ENCODE measurements around the gene BCL11B.

Gene BCL11B

DNA sequence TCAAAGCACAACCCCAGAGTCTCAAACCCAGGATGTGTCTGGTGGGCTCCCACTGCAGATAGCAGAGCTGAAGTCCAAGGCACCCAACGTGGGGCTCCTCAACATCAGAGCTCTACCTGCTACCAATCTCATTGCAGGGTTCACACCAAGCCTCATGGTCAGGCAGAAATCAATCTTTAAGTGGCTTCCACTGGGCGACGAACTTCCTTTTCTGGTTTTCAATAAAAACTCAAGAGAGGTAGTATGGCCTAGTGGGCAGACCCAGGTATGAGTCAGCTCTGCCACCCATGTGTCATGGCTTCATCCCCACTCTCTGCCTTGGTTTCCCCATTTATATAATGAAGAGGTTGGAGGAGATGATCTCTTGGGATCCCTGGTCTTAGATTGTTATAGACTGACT lies 47.0 kb downstream of the BCL11B start:
- DNase-seq (ENCODE audit: low read depth in 3 of 3), result no peak

GRCh38 chr14:99224116-99224910 lies 47.7 kb downstream of the BCL11B start:
- DNase-seq (ENCODE audit: low read depth in 3 of 3), result no peak

DNA sequence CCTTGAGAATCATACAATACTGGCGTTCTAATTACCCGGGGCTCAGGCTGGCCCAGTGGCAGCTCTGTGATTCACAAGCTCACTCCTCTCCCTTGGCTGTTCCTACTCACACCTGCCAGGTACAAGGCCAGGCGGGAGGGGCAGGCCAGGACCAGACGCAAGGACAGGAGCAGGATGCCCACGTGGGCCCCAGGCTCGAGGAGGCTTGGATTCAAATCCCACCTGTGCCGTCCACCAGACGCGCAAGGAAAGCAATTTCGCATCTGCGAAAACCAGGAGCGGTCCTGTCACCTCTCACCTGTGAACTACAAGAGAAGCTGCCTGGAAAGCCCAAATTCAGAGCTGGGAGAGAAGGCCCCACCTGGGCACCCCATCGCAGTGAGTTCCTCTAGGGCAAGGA lies 50.6 kb downstream of the BCL11B start:
- DNase-seq (ENCODE audit: low read depth in 3 of 3), result no peak

- no peak for DNase-seq (ENCODE audit: low read depth in 3 of 3)
These were observed 54.7 kb downstream of the BCL11B start for GRCh38 chr14:99217066-99217955.

GRCh38 chr14:99216191-99216590 lies 55.8 kb downstream of the BCL11B start:
- DNase-seq (ENCODE audit: low read depth in 3 of 3), result no peak

GRCh38 chr14:99215277-99215676 lies 56.7 kb downstream of the BCL11B start:
- no peak for DNase-seq (ENCODE audit: low read depth in 3 of 3)

GRCh38 chr14:99214701-99215100 lies 57.3 kb downstream of the BCL11B start:
- DNase-seq (ENCODE audit: low read depth in 3 of 3), result no peak

DNA sequence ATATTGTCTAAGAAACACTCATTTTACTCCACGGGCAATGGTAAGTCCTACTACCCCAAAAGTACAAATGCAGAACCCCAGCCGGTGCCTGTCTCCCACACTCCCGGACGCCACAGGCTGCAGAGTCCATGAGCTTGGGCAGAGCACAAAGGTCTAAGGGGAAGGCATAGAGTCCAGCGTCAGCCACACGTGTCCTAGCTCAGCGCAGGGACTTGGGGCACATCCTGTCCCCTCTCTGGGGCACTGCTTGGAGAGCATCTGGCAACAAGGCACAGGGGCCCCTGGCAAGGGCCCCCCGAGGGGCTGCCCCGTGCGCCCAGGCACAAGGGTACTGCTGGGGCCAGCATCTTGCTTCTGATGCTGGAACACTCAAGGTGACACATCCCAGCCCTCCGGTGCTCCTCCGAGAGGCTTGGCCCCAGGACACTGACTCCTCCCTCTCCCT lies 58.4 kb downstream of the BCL11B start:
- no peak for DNase-seq (ENCODE audit: low read depth in 3 of 3)

GRCh38 chr14:99213101-99213500 lies 58.9 kb downstream of the BCL11B start:
- no peak for DNase-seq (ENCODE audit: low read depth in 3 of 3)

- no peak for DNase-seq (ENCODE audit: low read depth in 3 of 3)
These were observed 59.4 kb downstream of the BCL11B start for GRCh38 chr14:99212646-99213045.

DNA sequence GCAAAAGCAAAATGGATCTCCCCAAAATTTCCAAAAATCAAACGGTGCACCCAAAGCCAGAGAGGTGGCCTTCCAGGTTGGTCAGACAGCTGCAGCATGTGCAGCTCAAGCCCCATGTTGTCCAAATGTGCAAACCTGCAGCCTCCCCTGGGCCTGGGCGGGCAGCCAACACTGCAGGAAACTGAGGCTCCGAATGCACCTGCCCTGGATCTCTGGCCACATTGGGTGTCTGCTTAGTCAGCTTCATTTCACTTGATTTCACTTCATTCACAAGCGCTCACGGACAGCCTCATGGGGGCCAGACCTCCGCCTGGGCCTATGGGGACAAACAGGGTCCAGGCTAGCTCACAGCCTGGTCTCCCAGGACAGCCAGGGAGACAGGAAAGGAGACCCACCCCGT lies 59.8 kb downstream of the BCL11B start:
- no peak for DNase-seq (ENCODE audit: low read depth in 3 of 3)

- no peak for DNase-seq (ENCODE audit: low read depth in 3 of 3)
These were observed 60.6 kb downstream of the BCL11B start for GRCh38 chr14:99211410-99211809.

GRCh38 chr14:99210333-99210732 lies 61.7 kb downstream of the BCL11B start:
- DNase-seq (ENCODE audit: low read depth in 3 of 3), result no peak

DNA sequence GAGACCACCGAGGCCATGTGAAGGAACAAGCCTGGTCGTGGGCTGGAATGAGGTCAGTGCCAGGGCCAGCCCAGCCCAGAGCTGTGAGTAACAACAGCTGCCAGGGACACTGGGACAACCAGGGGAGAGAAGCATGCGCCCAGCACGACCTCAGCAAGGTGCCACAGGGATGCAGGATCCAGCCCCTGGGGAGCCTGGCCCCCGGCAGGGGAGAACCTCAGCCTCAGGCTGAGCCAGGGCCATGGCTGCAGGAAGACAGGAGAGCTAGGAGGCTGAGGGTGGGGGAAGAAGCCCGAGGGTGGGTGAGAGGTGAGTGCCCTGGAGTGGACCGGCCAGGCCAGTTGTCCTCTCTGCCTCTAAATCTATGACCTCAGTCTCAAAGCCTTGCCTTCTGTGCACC lies 62.6 kb downstream of the BCL11B start:
- DNase-seq (ENCODE audit: low read depth in 3 of 3), result no peak

DNA sequence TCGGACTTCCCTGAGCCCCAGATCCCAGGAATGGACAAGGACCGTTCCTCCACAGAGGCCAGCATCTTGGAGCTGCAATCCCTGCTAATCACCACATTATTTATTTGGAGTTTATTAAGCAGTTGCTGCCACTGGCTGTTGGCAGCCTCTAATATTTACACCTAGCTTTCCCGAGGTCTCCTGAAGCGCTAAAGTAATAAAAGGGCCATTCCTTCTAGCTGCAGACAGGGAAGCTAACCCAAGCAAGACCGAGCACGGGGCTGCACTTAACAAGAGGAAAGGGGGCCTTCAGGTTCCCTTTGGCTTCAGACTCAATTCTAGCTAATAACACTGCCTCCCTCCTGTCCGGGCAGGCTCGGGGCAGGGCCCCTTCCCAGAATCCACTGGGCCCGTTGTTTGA lies 63.7 kb downstream of the BCL11B start:
- no peak for DNase-seq (ENCODE audit: low read depth in 3 of 3)

DNA sequence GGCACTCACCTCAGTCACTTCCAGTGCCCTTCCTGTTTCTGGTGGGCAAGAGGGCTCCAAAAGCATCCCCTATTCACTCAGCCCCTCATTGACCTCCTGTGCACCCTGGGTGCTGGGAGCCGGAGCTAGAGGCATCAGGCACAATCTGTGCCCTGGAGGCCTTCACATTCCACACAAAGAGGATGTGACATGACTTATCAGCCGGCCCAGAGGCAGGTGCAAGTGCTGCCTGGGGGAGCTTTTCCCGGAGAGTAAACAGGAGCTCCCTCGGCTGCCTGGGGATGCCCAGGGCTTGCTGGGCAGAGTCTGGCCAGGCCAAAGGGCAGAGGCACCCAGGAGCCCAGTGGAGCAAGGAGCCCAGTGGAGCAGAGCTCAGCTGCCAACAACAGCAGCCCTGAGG lies 64.5 kb downstream of the BCL11B start:
- no peak for DNase-seq (ENCODE audit: low read depth in 3 of 3)

DNA sequence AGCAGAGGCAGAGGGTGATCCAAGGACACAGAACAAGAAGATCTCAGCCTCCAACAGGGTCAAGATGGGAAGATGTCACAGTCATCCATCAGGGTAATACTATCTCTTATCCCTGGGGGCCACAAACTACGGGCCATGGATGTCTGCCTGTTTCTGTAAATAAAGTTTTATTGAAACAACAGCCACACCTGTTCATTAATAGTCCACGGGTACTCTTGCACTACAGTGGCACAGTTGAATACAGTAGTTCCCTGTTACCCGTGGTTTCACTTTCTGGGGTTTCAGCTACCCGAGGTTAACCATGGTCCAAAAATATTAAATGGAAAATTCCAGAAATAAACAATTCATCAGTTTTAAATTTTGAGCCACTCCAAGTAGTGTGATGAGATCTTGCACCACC lies 65.9 kb downstream of the BCL11B start:
- no peak for DNase-seq (ENCODE audit: low read depth in 3 of 3)

DNA sequence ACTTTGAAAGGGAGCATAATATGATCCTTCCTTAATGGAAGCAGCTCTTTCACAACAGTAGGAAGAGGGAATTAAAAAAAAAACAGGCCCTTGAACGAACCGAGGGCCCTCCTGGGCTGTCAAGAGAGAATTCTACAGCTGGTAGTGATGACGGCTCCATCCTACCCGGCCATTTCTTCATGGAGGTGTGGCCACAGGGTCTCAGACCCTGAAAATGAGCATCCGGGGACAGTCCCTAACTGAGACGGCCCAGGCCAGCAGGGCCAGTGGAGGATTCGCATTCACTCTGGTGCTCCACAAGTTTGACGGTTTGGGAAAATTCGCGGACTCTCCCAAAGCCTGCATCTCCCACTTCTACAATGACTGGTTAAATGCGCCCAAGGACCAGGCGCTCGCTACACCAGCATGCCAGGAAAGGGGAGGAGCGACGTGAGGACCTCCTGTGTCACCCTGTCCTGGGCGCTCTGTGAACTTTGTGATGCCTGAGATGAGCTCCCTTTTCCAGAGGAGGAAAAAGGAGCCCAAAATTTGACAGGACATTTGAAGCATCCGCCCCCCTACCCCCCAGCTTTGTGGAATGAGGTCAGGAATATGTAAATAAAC lies 66.8 kb downstream of the BCL11B start:
- no peak for DNase-seq (ENCODE audit: low read depth in 3 of 3)

GRCh38 chr14:99203801-99204200 lies 68.2 kb downstream of the BCL11B start:
- no peak for DNase-seq (ENCODE audit: low read depth in 3 of 3)

- no peak for DNase-seq (ENCODE audit: low read depth in 3 of 3)
These were observed 68.9 kb downstream of the BCL11B start for GRCh38 chr14:99203080-99203479.

DNA sequence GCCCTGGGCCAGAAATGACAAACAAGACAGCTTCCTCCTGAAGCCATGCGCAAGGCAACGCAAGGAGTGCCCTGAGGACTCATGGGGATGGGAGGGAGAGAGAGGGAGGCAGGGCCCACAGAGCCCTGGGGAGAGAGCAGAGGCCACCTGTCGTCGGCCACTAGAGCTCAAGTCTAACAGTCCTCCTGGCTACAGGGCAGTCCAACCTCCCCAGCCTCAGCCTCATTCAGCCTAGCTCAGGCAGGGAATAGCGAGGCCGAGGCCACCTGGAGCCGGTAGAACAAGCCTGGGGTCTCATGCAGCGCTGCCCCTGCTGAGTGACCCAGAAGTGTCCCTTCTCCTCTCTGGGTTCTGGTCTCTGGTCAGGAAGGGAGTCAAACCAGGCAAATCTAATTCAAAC lies 69.5 kb downstream of the BCL11B start:
- no peak for DNase-seq (ENCODE audit: low read depth in 3 of 3)

DNA sequence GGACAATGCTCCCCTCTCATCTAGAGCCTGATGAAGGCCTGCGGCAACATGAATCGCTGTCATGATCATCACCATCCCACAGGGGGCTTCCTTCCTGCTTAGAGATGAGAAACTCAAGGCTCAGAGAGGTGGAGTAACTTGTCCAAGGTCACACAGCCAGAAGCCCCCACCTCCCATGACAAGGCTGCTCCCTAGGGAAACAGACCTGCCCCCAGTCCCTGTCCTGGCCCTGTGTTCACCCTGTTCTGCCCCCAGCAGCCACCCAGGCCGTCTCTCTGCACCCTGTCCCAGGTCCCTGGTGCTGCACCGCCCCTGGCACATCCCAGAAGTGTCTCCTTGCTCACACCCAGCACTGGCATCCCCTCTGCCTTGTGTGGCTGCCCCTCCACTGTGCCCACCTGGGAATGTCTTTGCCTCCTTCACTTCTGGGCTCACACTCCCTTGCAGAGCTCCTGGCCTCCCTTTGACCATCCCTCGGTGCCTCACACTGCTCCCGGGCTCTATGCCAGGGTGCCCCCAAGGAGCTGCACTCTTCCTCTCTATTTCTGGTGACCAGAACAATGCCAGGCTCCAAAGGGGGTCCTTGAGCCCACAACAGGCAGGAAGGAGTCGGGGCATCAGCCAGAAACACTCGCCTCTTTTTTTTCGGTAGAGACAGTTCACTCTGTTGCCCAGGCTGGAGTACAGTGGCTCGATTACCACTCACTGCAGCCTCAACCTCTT lies 70.5 kb downstream of the BCL11B start:
- DNase-seq (ENCODE audit: low read depth in 3 of 3), result no peak

Data from stimulated activated CD4-positive, alpha-beta T cell treated with anti-CD3 and anti-CD28 coated beads, TNF-alpha, amount 100 ng/mL, for 24 hours (primary cell).